Esophagus (tissue), 2 donors: Measurements from ENCODE around the gene IRS2. TPM values are rescaled to one million over a fixed set of nuclear protein-coding genes. Genes with fewer than 3 reads are reported as not detected.

ENCODE experiments used
- H3K27ac ChIP-seq, 2 donors: one replicate each; pipeline ENCODE4 v1.5.1; 2013; ENCODE audit warnings: low read depth in 2 of 2, mild to moderate bottlenecking in 2 of 2, inconsistent platforms in 1 of 2, low read length in 1 of 2, moderate library complexity in 1 of 2
- H3K27me3 ChIP-seq, 2 donors: one replicate each; pipeline ENCODE4 v1.6.1; 2013; ENCODE audit warnings: low read length in 2 of 2, control low read depth in 1 of 2, mild to moderate bottlenecking in 1 of 2; ENCODE audit not compliant: insufficient read depth in 2 of 2, control insufficient read depth in 1 of 2
- H3K36me3 ChIP-seq, 2 donors: one replicate each; pipeline ENCODE4 v1.6.1; 2013; ENCODE audit warnings: low read length in 1 of 2; ENCODE audit not compliant: control insufficient read depth in 2 of 2, insufficient read depth in 2 of 2
- H3K4me1 ChIP-seq, 2 donors: one replicate each; pipeline ENCODE4 v1.6.1; 2013; ENCODE audit warnings: low read length in 1 of 2; ENCODE audit not compliant: control insufficient read depth in 2 of 2, insufficient read depth in 2 of 2
- H3K4me3 ChIP-seq, 2 donors: one replicate each; pipeline ENCODE4 v1.5.1; 2013; ENCODE audit warnings: low read length in 2 of 2, mild to moderate bottlenecking in 2 of 2, low read depth in 1 of 2, moderate library complexity in 1 of 2
- H3K9me3 ChIP-seq, 2 donors: one replicate each; pipeline ENCODE4 v1.6.1; 2013; ENCODE audit warnings: mild to moderate bottlenecking in 2 of 2, low read depth in 1 of 2, low read length in 1 of 2, moderate library complexity in 1 of 2; ENCODE audit not compliant: control insufficient read depth in 2 of 2, insufficient read depth in 1 of 2
- WGBS, 2 donors: extraction: QIAGEN DNeasy Blood & Tissue Kit; methylation state at CpG; one replicate each; pipeline ENCODE4 v1.1.7; 2013; 5-methylcytosine and 5-hydroxymethylcytosine counted together
- polyA plus RNA-seq, 2 donors: library from polyadenylated mRNA; stranded (reverse); fragments of 200-250 nt; gene quantifications; one replicate each; pipeline ENCODE4 v1.2.3, GENCODE V29; 2013
- donor health status: healthy with polysubstance abuse.
- donor health status: Bipolar disorder and iron deficiency.

Gene IRS2
- polyA plus RNA-seq, 2 donors = 1.6 to 2.6 TPM

GRCh38 chr13:109788372-109789111, 2.2 kb upstream of the IRS2 start:
- 69 to 82% methylated on average over 7 of the region's 7 CpGs for WGBS, 2 donors
- H3K4me3 ChIP-seq = no peak overlapping the region
- peak overlapping the region in 1 of 2 donors; percentile 7 for H3K27ac ChIP-seq
- H3K36me3 ChIP-seq = peaks cover 0 to 9% of the 10 kb centered on the region in 2 donors
- peaks cover 3 to 14% of the 10 kb centered on the region in 2 donors for H3K4me1 ChIP-seq
- H3K9me3 ChIP-seq = peaks cover 0 to 4% of the 10 kb centered on the region in 2 donors
- H3K27me3 ChIP-seq = no peaks in the 10 kb centered on the region

DNA sequence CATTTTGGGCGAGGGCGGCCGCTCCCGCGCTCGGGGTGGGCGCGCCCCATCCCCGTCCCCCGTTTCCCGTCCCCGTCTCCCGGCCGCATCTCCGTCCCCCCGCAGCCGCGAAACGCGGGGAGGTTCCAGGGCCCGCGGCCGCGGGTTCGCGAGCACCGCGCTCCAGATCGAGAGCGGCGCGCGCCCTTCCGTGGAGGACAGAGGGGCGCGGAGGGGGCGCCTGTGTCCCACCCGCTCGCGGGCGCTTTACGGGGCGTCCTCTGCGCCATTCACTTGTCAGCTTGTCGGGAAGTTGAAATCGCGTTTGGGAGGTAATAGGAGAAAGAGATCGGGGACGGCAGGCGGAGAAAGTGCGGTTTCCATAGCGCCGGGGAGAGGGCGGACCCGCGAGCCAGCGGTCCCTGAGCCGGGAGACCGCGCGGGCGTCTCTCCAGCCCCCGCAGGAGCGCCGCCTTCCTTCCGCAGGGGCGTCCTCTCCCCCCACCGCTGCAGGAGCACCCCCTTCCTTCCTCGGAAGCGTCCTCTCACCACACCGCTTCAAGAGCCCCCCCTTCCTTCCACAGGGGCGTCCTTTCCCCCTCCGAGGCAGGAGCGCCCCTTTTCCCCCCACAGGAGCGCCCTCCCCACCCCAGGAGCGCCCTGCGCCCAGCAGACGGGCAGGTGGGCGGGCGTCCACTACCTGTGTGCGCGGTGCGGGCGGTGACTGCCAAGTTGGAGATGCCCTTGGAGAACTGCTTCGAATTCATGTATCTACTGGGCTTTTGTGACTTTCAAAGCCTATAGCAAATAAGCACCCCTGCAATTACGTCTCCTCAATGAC, 962 bp upstream of the IRS2 start:
- Histone ChIP-seq H3K4me1 (peaks cover 3 to 20% of the 10 kb centered on the region in 2 donors), H3K27me3 (no peaks in the 10 kb centered on the region), H3K4me3 (peak overlapping the region; percentile 69 to 70), H3K36me3 (peaks cover 0 to 21% of the 10 kb centered on the region in 2 donors), H3K27ac (peak overlapping the region; percentile 75 to 82), H3K9me3 (peaks cover 0 to 4% of the 10 kb centered on the region in 2 donors)
- WGBS, 2 donors = 0 to 1% methylated on average over 54 to 86 of the region's 86 CpGs

- H3K27me3 ChIP-seq = no peaks in the 10 kb centered on the region
- 1% methylated on average over 48 to 86 of the region's 88 CpGs for WGBS, 2 donors
- H3K36me3 ChIP-seq = peaks cover 0 to 25% of the 10 kb centered on the region in 2 donors
- H3K4me1 ChIP-seq = peaks cover 3 to 24% of the 10 kb centered on the region in 2 donors
- peak overlapping the region; percentile 91 for H3K27ac ChIP-seq
- H3K4me3 ChIP-seq = peak overlapping the region; percentile 69 to 81
- H3K9me3 ChIP-seq = peaks cover 0 to 4% of the 10 kb centered on the region in 2 donors
Measured at GRCh38 chr13:109785892-109786450, 412 bp downstream of the IRS2 start.

- Histone ChIP-seq H3K9me3 (peaks cover 0 to 4% of the 10 kb centered on the region in 2 donors), H3K27ac (peak overlapping the region; percentile 91), H3K4me1 (peaks cover 3 to 24% of the 10 kb centered on the region in 2 donors), H3K4me3 (peak overlapping the region; percentile 69 to 81), H3K36me3 (peaks cover 0 to 25% of the 10 kb centered on the region in 2 donors), H3K27me3 (no peaks in the 10 kb centered on the region)
- 2 to 3% methylated on average over 94 to 98 of the region's 98 CpGs for WGBS, 2 donors
Measured at GRCh38 chr13:109785141-109785891, 1.1 kb downstream of the IRS2 start.

DNA sequence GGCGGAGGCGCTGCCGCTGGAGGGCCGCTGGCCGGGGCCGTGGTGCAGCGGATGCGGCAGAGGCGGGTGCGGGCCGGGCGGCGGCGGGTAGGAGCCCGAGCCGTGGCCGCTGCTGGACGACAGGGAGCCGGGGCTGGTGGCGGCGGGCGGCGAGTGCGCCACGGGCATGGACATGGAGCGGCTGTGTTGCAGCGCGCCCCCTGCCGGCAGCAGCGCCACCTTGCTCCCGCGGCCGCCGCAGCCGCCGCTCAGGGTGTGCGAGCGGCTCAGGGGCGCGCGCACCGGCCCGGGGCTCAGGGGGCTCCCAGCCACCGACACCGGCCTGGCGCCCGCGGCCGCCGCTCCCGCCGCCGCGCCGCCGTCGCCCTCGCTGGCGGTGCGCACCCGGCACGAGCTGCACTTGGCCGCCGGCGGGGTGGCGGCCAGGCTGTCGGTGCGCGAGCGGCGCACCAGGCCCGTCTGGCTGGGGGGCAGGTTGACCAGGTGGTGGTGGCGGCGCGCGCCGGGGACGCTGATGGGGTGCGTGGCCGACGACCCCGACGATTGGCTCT, 1.7 kb downstream of the IRS2 start:
- peaks cover 0 to 25% of the 10 kb centered on the region in 2 donors for H3K36me3 ChIP-seq

GRCh38 chr13:109783815-109784589, 2.4 kb downstream of the IRS2 start:
- Histone ChIP-seq H3K4me1 (peaks cover 3 to 24% of the 10 kb centered on the region in 2 donors), H3K27ac (peak overlapping the region in 1 of 2 donors; percentile 35), H3K27me3 (no peaks in the 10 kb centered on the region), H3K9me3 (peaks cover 0 to 4% of the 10 kb centered on the region in 2 donors), H3K36me3 (peaks cover 0 to 25% of the 10 kb centered on the region in 2 donors), H3K4me3 (peak overlapping the region; percentile 69 to 81)
- 70 to 76% methylated on average over 58 to 81 of the region's 81 CpGs for WGBS, 2 donors

More for the DNA sequence above, 1.7 kb downstream of the IRS2 start:
- Histone ChIP-seq H3K4me3 (peak overlapping the region; percentile 69 to 81), H3K4me1 (peaks cover 3 to 24% of the 10 kb centered on the region in 2 donors), H3K27ac (peak overlapping the region; percentile 91), H3K9me3 (peaks cover 0 to 4% of the 10 kb centered on the region in 2 donors), H3K27me3 (no peaks in the 10 kb centered on the region)
- 4% methylated on average over 47 to 83 of the region's 83 CpGs for WGBS, 2 donors

DNA sequence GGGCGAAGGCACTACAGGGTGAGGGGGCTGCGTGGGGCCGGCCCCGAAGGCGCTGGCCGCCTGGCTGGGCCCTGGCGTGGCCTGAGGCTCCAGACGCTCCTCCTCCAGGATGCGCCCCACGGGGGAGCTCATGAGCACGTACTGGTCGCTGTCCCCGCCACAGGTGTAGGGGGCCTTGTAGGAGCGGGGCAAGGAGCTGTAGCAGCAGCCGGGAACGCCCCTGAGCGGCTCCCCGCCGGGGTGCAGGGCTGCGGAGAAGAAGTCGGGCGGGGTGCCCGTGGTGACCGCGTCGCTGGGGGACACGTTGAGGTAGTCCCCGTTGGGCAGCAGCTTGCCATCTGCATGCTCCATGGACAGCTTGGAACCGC, 3.0 kb downstream of the IRS2 start:
- 94 to 98% methylated on average over 25 to 29 of the region's 29 CpGs for WGBS, 2 donors
- H3K27ac ChIP-seq = no peak overlapping the region
- peaks cover 0 to 4% of the 10 kb centered on the region in 2 donors for H3K9me3 ChIP-seq
- peaks cover 3 to 24% of the 10 kb centered on the region in 2 donors for H3K4me1 ChIP-seq
- peak overlapping the region in 1 of 2 donors; percentile 69 for H3K4me3 ChIP-seq
- no peaks in the 10 kb centered on the region for H3K27me3 ChIP-seq
- H3K36me3 ChIP-seq = peaks cover 0 to 25% of the 10 kb centered on the region in 2 donors

DNA sequence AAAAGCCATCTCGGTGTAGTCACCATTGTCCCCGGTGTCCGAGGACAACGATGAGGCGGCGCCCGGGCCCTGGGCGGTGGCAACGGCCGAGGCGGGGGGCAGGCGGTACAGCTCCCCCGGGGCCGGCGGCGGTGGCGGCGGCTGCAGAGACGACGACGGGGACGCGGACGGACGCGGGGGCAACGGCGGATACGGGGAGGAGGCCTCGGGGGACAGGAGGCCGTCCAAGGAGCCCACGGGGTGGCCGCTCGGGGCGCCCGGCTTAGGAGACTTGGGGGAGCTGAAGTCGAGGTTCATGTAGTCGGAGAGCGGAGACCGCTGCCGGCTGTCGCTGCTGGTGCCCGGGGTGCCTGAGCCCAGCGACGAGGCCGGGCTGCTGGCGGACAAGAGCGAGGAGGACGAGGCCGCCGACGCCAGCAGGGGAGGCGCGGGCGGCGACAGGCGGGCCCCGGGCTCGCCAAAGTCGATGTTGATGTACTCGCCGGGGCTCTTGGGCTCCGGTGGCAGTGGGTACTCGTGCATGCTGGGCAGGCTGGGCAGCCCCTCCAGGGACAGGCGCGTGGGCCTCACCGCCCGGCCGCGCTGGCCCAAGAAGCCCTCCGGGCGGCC, 3.5 kb downstream of the IRS2 start:
- Histone ChIP-seq H3K27me3 (no peaks in the 10 kb centered on the region), H3K36me3 (peaks cover 0 to 25% of the 10 kb centered on the region in 2 donors), H3K27ac (no peak overlapping the region), H3K9me3 (peaks cover 0 to 4% of the 10 kb centered on the region in 2 donors), H3K4me3 (no peak overlapping the region), H3K4me1 (peaks cover 3 to 24% of the 10 kb centered on the region in 2 donors)
- 97 to 99% methylated on average over 66 to 72 of the region's 72 CpGs for WGBS, 2 donors
